Natural killer cell (primary cell): ENCODE results near the gene TMEM255B. TPM values are rescaled to one million over a fixed set of nuclear protein-coding genes. Genes with fewer than 3 reads are reported as not detected.

Source experiments
- ATAC-seq, 3 donors: fragments of 150-1000 bp in 2 of 3; fragments of 200-7000 bp in 1 of 3; cut with Tn5 transposase; 1 replicate in 1 of 3; 2 replicates in 2 of 3; pipeline ENCODE4 v1.10.0; 2021; ENCODE audit warnings: mild to moderate bottlenecking in 2 of 3, moderate library complexity in 2 of 3
- DNase-seq, 2 donors: peaks; one replicate each; pipeline versions ENCODE4 v3.0.0 to v3.0.0-alpha.2; 2013 to 2021; ENCODE audit warnings: mixed read lengths in 1 of 2
- H3K27ac ChIP-seq: one replicate; pipeline ENCODE4 v1.5.1; 2013; ENCODE audit warnings: mild to moderate bottlenecking, low read length
- H3K27me3 ChIP-seq: one replicate; pipeline ENCODE4 v1.6.1; 2013; ENCODE audit warnings: low read length; ENCODE audit not compliant: control insufficient read depth, insufficient read depth
- H3K36me3 ChIP-seq: one replicate; pipeline ENCODE4 v1.6.1; 2013; ENCODE audit warnings: low read length; ENCODE audit not compliant: control insufficient read depth, insufficient read depth
- H3K4me1 ChIP-seq: one replicate; pipeline ENCODE4 v1.6.1; 2013; ENCODE audit warnings: low read length; ENCODE audit not compliant: control insufficient read depth, insufficient read depth
- H3K4me3 ChIP-seq: one replicate; pipeline ENCODE4 v1.5.1; 2013; ENCODE audit warnings: low read length
- H3K9me3 ChIP-seq: one replicate; pipeline ENCODE4 v1.6.1; 2013; ENCODE audit warnings: low read length; ENCODE audit not compliant: control insufficient read depth, insufficient read depth
- H3K27ac Mint-ChIP-seq, 2 donors: one replicate each; pipeline ENCODE4 v1.8.0; 2022; ENCODE audit warnings: mild to moderate bottlenecking in 2 of 2, mixed read lengths in 2 of 2, moderate library complexity in 1 of 2
- H3K27me3 Mint-ChIP-seq, 2 donors: one replicate each; pipeline ENCODE4 v1.8.0; 2022; ENCODE audit warnings: low read depth in 2 of 2, mixed read lengths in 2 of 2
- H3K36me3 Mint-ChIP-seq: one replicate; pipeline ENCODE4 v1.8.0; 2022; ENCODE audit warnings: mixed read lengths
- H3K4me1 Mint-ChIP-seq, 2 donors: one replicate each; pipeline ENCODE4 v1.8.0; 2022; ENCODE audit warnings: mixed read lengths in 2 of 2
- H3K4me3 Mint-ChIP-seq: one replicate; pipeline ENCODE4 v1.8.0; 2022; ENCODE audit warnings: mild to moderate bottlenecking, moderate library complexity, mixed read lengths
- H3K9me3 Mint-ChIP-seq, 2 donors: one replicate each; pipeline ENCODE4 v1.8.0; 2022; ENCODE audit warnings: mixed read lengths in 2 of 2
- CTCF ChIP-seq: fragments of 200-600 bp; IDR thresholded peaks from one replicate; pipeline ENCODE4 v1.8.0; 2022; ENCODE audit warnings: antibody characterized with exemption
- WGBS: methylation state at CpG from one replicate; pipeline ENCODE4 v1.1.7; 2013; ENCODE audit warnings: missing lambda C conversion rate; ENCODE audit not compliant: insufficient coverage; 5-methylcytosine and 5-hydroxymethylcytosine counted together
- intact Hi-C: fragments of 100-400 bp; cut with micrococcal nuclease; formaldehyde crosslinking; loops from one replicate; pipeline ENCODE4 v1.14.2; 2022
- total RNA-seq, 4 donors: library from RNA; stranded (reverse); fragments of 120-200 nt in 1 of 4; gene quantifications; one replicate each; pipeline versions ENCODE4 v1.2.3 to v1.2.4, GENCODE V29; 2013 to 2022

Gene TMEM255B
- total RNA-seq, 3 donors from 2014 or later (not counting 1 experiment from before 2014, with no cell fraction given) = 0.38 to 3.0 (median 1.0) TPM

GRCh38 chr13:113732176-113732960, 26.7 kb upstream of the TMEM255B start:
- ATAC-seq = no peak
- no peak overlapping the region for H3K27ac Mint-ChIP-seq

GRCh38 chr13:113732961-113733950, 25.8 kb upstream of the TMEM255B start:
- H3K9me3 Mint-ChIP-seq = no peaks in the 10 kb centered on the region
- Histone ChIP-seq H3K9me3 (no peaks in the 10 kb centered on the region), H3K36me3 (no peaks in the 10 kb centered on the region), H3K4me3 (no peak overlapping the region), H3K27ac (no peak overlapping the region), H3K4me1 (no peaks in the 10 kb centered on the region), H3K27me3 (peaks cover 4% of the 10 kb centered on the region)
- TF ChIP-seq CTCF = no peak
- 94% methylated on average over 55 of the region's 55 CpGs for WGBS
- intact Hi-C loops = no loop called here
- DNase-seq = no peak
- H3K4me3 Mint-ChIP-seq = no peak overlapping the region
- no peak overlapping the region for H3K27ac Mint-ChIP-seq
- H3K4me1 Mint-ChIP-seq = peaks cover 0 to 9% of the 10 kb centered on the region in 2 donors
- H3K36me3 Mint-ChIP-seq = no peaks in the 10 kb centered on the region
- peak in 1 of 3 donors; percentile 36 for ATAC-seq
- peaks cover 0 to 13% of the 10 kb centered on the region in 2 donors for H3K27me3 Mint-ChIP-seq

More at GRCh38 chr13:113732176-113732960, 26.7 kb upstream of the TMEM255B start:
- Mint-ChIP-seq H3K4me1 (peaks cover 0 to 9% of the 10 kb centered on the region in 2 donors), H3K9me3 (no peaks in the 10 kb centered on the region), H3K27me3 (peaks cover 0 to 9% of the 10 kb centered on the region in 2 donors), H3K4me3 (no peak overlapping the region), H3K36me3 (no peaks in the 10 kb centered on the region)
- DNase-seq = no peak
- H3K9me3 ChIP-seq = peaks cover 1% of the 10 kb centered on the region
- no peaks in the 10 kb centered on the region for H3K36me3 ChIP-seq
- no peaks in the 10 kb centered on the region for H3K4me1 ChIP-seq
- peaks cover 4% of the 10 kb centered on the region for H3K27me3 ChIP-seq
- 44% methylated on average over 29 of the region's 29 CpGs for WGBS
- intact Hi-C loops = no loop called here
- no peak overlapping the region for H3K4me3 ChIP-seq
- no peak for TF ChIP-seq CTCF
- H3K27ac ChIP-seq = no peak overlapping the region

GRCh38 chr13:113734099-113734825, 24.8 kb upstream of the TMEM255B start:
- Histone ChIP-seq H3K4me3 (no peak overlapping the region), H3K36me3 (no peaks in the 10 kb centered on the region), H3K9me3 (no peaks in the 10 kb centered on the region), H3K27ac (no peak overlapping the region), H3K4me1 (no peaks in the 10 kb centered on the region), H3K27me3 (peaks cover 4% of the 10 kb centered on the region)
- 77% methylated on average over 26 of the region's 26 CpGs for WGBS
- peaks cover 0 to 9% of the 10 kb centered on the region in 2 donors for H3K4me1 Mint-ChIP-seq
- intact Hi-C loops = no loop called here
- ATAC-seq (no peak), DNase-seq (no peak)
- H3K27me3 Mint-ChIP-seq = peaks cover 0 to 8% of the 10 kb centered on the region in 2 donors
- no peaks in the 10 kb centered on the region for H3K36me3 Mint-ChIP-seq
- no peak overlapping the region for H3K4me3 Mint-ChIP-seq
- no peak overlapping the region for H3K27ac Mint-ChIP-seq
- TF ChIP-seq CTCF = no peak
- no peaks in the 10 kb centered on the region for H3K9me3 Mint-ChIP-seq
